HG02870 (cell line): Measurements from ENCODE around the gene INTS14.
A peak's percentile ranks its signal among the peaks of the same experiment; 100 is the strongest.

Source experiments
- ATAC-seq: cut with Tn5 transposase; IDR thresholded peaks from one replicate; pipeline ENCODE4 v1.9.1; 2021; ENCODE audit warnings: mild to moderate bottlenecking, moderate library complexity; ENCODE audit not compliant: unreplicated experiment

Gene INTS14

GRCh38 chr15:65535192-65535591 lies 75.7 kb downstream of the INTS14 start:
- ATAC-seq = no peak

- no peak for ATAC-seq
These were observed 77.7 kb downstream of the INTS14 start for GRCh38 chr15:65533057-65533756.

- ATAC-seq = no peak
These were observed 78.2 kb downstream of the INTS14 start for GRCh38 chr15:65532738-65533051.

- ATAC-seq = peak; percentile 64
These were observed 80.4 kb downstream of the INTS14 start, which contains the start of gene HACD3 for GRCh38 chr15:65530318-65531111. Gene HACD3 (plus strand): TSS chr15:65530463. CDS start chr15:65530632, 169 bp downstream.

GRCh38 chr15:65529762-65530317 lies 81.1 kb downstream of the INTS14 start:
- ATAC-seq = no peak
